HepG2 (cell line): ENCODE data around the gene TOMM22. TPM values are rescaled to one million over a fixed set of nuclear protein-coding genes. Genes with fewer than 3 reads are reported as not detected.
A peak's percentile ranks its signal among the peaks of the same experiment; 100 is the strongest.

Experiments used
- ARNT ChIP-seq: fragments of 450-650 bp; IDR thresholded peaks from 2 replicates; pipeline ENCODE4 v1.6.1; 2017
- BCL6 ChIP-seq: IDR thresholded peaks from 2 replicates; pipeline ENCODE4 v1.6.1; 2016; ENCODE audit warnings: missing genetic modification reagents, missing compliant biosample characterization
- ELF3 ChIP-seq: IDR thresholded peaks from 2 replicates; pipeline ENCODE4 v1.6.1; 2016; ENCODE audit warnings: missing genetic modification reagents, missing compliant biosample characterization
- FOSL1 ChIP-seq: sonication (generic); formaldehyde crosslinking; IDR thresholded peaks from 2 replicates; pipeline ENCODE4 v1.9.0; 2021; ENCODE audit warnings: missing genetic modification reagents, borderline replicate concordance
- KAT2B ChIP-seq: fragments of 150-350 bp; IDR thresholded peaks from 2 replicates; pipeline ENCODE4 v1.6.1; 2014; ENCODE audit warnings: low read depth, low read length, borderline replicate concordance
- MBNL3 ChIP-seq: fragments of 250-450 bp; sonication (Bioruptor Pico); conservative IDR thresholded peaks from 2 replicates; pipeline ENCODE4 v1.8.0; 2022; ENCODE audit warnings: mild to moderate bottlenecking, inconsistent platforms
- POLR2A ChIP-seq, 2 experiments: IDR thresholded peaks; 2 replicates each; pipeline ENCODE4 v1.6.1; 2011; ENCODE audit warnings: low read depth in 2 of 2, low read length in 2 of 2, mild to moderate bottlenecking in 1 of 2, moderate library complexity in 1 of 2; ENCODE audit not compliant: insufficient read depth in 1 of 2
- POLR2AphosphoS2 ChIP-seq: IDR thresholded peaks from 2 replicates; pipeline ENCODE4 v1.6.1; 2011; ENCODE audit warnings: low read depth, low read length, improper control_type of control experiment
- POLR2AphosphoS5 ChIP-seq: IDR thresholded peaks from 2 replicates; pipeline ENCODE4 v1.6.1; 2012; ENCODE audit warnings: low read depth, low read length
- TBP ChIP-seq: sonication (generic); formaldehyde crosslinking; IDR thresholded peaks from 2 replicates; pipeline ENCODE4 v1.5.0; 2020; ENCODE audit warnings: missing genetic modification reagents
- ZNF263 ChIP-seq: sonication (generic); formaldehyde crosslinking; IDR thresholded peaks from 2 replicates; pipeline ENCODE4 v1.4.0; 2020; ENCODE audit warnings: missing genetic modification reagents
- ZNF652 ChIP-seq: IDR thresholded peaks from 2 replicates; pipeline ENCODE4 v1.6.1; 2016; ENCODE audit warnings: low read depth, borderline replicate concordance
- ZNF672 ChIP-seq: sonication (generic); formaldehyde crosslinking; IDR thresholded peaks from 2 replicates; pipeline ENCODE4 v1.8.1; 2022; ENCODE audit warnings: missing genetic modification reagents
- ZNF713 ChIP-seq: sonication (generic); formaldehyde crosslinking; IDR thresholded peaks from 2 replicates; pipeline ENCODE4 v1.4.0; 2020; ENCODE audit warnings: mild to moderate bottlenecking, missing genetic modification reagents
- polyA plus RNA-seq, 8 experiments: library from polyadenylated mRNA; depleted of rRNA in 3 of 8; stranded (reverse) in 7 of 8; unstranded in 1 of 8; fragments of >200 nt; fragmentation: Illumina TruSeq in 4 of 8; extraction: Trizol in 4 of 8; gene quantifications; 2 replicates each; pipeline versions ENCODE4 v1.2.1 to v1.2.3, GENCODE V29; 2011 to 2016; ENCODE audit warnings: low read depth in 4 of 8, missing spikeins in 1 of 8, mixed read lengths in 1 of 8; ENCODE audit not compliant: insufficient read depth in 1 of 8
- total RNA-seq, 5 experiments: library from RNA; depleted of rRNA; stranded (reverse); fragments of >200 nt; fragmentation: Illumina TruSeq; extraction: Trizol; gene quantifications; 2 replicates each; pipeline ENCODE4 v1.2.3, GENCODE V29; 2016; ENCODE audit warnings: low read depth in 1 of 5
- TF ChIP-seq, protein P1 (sequence below): sonication (generic); formaldehyde crosslinking; IDR thresholded peaks from 2 replicates; pipeline ENCODE4 v1.5.1; 2020; ENCODE audit warnings: missing genetic modification reagents, mild to moderate bottlenecking, borderline replicate concordance
- TF ChIP-seq, protein P2 (sequence below): sonication (generic); formaldehyde crosslinking; IDR thresholded peaks from 2 replicates; pipeline ENCODE4 v1.5.0; 2020; ENCODE audit warnings: mild to moderate bottlenecking, missing genetic modification reagents, moderate library complexity
- TF ChIP-seq, protein P3 (sequence below): sonication (generic); IDR thresholded peaks from 2 replicates; pipeline ENCODE4 v1.6.1; 2016; ENCODE audit warnings: low read depth, borderline replicate concordance

The TOMM22 gene
- total and polyA plus RNA-seq, 2 of the 13 experiments (the other 11 are each of a cell fraction or from before 2014, with no cell fraction given) = 46.9 to 118 TPM

DNA sequence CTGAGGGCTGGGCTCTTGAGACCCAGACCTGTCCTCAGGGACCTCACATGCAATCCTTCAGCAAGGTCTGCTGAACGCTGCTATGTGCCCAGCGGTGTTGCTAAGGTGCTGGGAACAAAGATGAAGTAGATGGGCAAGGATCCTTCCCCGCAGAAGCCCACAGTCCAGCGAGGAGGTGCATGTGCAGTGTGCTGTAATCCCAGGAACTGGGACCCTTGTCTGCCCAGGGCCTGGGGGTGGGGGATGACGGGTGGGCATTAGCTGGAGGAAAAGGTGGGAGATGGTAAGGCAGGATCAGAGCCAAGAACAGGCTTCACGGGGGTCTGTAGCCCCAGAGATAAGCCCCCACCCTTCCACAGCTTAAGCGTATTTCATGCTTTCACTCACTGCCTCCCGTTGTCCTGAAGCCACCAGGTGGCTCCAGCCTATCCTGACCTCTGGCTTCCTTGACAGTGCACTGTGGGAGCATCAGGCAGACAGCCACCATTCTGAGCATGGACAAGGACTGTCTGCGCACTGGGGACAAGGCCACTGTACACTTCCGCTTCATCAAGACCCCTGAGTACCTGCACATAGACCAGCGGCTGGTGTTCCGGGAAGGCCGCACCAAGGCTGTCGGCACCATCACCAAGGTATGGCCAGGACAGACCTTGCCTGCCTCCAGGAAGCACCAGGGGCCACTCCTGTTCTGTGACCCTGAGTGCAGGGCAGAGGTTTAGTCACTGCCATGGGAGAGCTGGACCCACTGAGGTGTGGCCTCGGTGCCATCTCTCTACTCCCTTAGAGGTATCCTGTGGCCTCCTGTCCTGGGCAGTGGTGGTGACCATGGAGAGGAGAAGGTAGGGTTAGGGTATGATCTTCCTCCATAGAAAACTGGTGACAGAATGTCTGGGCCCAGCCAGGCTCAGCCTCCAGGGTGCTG, 46.0 kb downstream of the TOMM22 start (continued):
- TF ChIP-seq ELF3 (CRISPR knock-in tag) (no peak), TBP (CRISPR knock-in tag) (no peak), FOSL1 (no peak), BCL6 (CRISPR knock-in tag) (no peak), ARNT (no peak), ZNF713 (CRISPR knock-in tag) (no peak), POLR2AphosphoS2 (0 out of 2 replicates have a peak, but pooled peaks have one; percentile 11), ZNF672 (CRISPR knock-in tag) (no peak), MBNL3 (CRISPR knock-in tag) (no peak), POLR2A (IDR thresholded peaks at IDR 0.05; ENCODE audit: insufficient read depth in 1 of 2, low read depth in 2 of 2, low read length in 2 of 2) (0 out of 4 replicates have a peak, but pooled peaks of 1 of the 2 experiments have one; percentile 17), ZNF263 (CRISPR knock-in tag) (no peak), POLR2AphosphoS5 (0 out of 2 replicates have a peak, but pooled peaks have one; percentile 7), KAT2B (no peak), ZNF652 (CRISPR knock-in tag) (no peak)
- TF ChIP-seq, protein P1, sequence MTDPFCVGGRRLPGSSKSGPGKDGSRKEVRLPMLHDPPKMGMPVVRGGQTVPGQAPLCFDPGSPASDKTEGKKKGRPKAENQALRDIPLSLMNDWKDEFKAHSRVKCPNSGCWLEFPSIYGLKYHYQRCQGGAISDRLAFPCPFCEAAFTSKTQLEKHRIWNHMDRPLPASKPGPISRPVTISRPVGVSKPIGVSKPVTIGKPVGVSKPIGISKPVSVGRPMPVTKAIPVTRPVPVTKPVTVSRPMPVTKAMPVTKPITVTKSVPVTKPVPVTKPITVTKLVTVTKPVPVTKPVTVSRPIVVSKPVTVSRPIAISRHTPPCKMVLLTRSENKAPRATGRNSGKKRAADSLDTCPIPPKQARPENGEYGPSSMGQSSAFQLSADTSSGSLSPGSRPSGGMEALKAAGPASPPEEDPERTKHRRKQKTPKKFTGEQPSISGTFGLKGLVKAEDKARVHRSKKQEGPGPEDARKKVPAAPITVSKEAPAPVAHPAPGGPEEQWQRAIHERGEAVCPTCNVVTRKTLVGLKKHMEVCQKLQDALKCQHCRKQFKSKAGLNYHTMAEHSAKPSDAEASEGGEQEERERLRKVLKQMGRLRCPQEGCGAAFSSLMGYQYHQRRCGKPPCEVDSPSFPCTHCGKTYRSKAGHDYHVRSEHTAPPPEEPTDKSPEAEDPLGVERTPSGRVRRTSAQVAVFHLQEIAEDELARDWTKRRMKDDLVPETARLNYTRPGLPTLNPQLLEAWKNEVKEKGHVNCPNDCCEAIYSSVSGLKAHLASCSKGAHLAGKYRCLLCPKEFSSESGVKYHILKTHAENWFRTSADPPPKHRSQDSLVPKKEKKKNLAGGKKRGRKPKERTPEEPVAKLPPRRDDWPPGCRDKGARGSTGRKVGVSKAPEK = no peak
- TF ChIP-seq, protein P2, sequence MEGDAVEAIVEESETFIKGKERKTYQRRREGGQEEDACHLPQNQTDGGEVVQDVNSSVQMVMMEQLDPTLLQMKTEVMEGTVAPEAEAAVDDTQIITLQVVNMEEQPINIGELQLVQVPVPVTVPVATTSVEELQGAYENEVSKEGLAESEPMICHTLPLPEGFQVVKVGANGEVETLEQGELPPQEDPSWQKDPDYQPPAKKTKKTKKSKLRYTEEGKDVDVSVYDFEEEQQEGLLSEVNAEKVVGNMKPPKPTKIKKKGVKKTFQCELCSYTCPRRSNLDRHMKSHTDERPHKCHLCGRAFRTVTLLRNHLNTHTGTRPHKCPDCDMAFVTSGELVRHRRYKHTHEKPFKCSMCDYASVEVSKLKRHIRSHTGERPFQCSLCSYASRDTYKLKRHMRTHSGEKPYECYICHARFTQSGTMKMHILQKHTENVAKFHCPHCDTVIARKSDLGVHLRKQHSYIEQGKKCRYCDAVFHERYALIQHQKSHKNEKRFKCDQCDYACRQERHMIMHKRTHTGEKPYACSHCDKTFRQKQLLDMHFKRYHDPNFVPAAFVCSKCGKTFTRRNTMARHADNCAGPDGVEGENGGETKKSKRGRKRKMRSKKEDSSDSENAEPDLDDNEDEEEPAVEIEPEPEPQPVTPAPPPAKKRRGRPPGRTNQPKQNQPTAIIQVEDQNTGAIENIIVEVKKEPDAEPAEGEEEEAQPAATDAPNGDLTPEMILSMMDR (CRISPR knock-in tag) = peak; percentile 24; the same call in 1 of the 2 replicates
- TF ChIP-seq, protein P3, sequence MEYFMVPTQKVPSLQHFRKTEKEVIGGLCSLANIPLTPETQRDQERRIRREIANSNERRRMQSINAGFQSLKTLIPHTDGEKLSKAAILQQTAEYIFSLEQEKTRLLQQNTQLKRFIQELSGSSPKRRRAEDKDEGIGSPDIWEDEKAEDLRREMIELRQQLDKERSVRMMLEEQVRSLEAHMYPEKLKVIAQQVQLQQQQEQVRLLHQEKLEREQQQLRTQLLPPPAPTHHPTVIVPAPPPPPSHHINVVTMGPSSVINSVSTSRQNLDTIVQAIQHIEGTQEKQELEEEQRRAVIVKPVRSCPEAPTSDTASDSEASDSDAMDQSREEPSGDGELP = no peak
